Measurements from ENCODE around the gene CNTNAP5.

The CNTNAP5 gene

DNA sequence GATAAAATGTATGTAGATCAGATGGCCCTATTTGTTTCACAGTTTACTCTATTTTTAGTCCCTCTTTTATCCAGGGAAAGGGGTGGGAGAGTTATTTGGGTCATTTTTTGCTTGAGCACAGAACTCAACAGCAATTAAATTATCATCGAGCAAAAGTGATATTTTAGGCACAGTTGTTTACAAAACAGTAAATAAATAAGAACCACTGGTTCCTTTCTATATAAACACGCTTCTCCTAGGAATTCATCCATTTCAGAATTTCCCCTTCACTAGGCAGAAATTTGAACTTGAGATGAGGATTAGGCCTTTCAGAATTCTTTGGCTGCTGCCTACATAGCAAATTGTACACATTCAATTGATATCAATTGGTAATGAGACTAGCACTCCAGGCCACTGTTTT is 812.4 kb downstream of the CNTNAP5 start:
- DNase-seq = no peak

DNA sequence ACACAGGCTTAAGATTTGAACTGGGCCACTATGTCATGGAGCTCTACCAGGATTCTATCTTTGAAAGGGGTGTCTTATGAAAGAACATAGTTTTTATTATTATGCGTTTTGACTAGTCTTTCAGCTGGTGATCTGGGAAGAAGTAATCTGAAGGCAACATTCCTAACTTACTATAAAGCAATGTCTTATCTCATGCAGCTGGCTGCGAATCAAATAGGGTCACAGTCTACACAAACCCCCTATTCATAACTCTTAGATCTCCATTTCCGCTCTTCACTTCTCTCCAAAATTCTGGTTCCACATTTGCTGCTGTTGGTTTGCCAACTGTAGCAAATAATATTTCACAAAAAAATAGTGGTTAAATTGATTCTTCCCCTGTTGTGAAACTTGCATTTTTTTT is 813.3 kb downstream of the CNTNAP5 start:
- DNase-seq = no peak

DNA sequence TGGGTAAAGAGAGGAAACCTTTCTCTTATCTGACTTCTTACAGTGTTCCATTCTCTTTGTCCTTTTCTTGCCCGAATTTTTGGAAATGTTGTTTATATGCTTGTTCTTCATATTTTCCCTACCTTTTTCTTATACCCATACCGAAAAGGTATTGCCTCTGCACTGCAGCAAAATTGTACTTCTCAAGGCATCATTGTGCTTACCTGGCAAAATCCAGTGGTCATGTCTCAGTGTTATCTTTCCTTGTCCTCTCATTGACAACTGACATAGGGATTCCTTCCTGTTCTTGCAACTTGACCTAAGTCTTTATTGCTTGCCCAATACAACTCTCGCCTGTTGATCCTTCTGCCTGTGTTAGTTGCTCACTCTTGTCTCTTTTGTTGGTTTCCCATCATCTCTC is 842.2 kb downstream of the CNTNAP5 start:
- no peak for DNase-seq

DNA sequence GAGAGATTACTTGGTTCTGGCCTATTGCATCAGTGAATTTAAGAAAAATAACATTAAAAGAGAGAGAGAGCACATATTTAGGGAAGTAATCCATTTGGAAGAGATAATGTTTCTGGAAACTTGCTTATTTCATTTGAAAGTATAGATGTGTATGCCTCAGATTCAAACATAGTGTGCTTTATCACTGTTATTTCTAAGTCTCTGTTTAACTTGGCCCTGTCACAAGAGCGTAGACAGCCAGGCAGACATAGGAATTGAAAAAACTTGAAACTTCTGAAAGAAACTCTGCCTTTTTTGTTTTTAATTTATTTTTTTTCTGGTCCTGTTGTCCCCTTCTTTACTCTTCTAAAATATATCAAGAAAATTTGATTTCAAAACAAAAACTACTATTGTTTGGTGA is 849.1 kb downstream of the CNTNAP5 start:
- DNase-seq = no peak

DNA sequence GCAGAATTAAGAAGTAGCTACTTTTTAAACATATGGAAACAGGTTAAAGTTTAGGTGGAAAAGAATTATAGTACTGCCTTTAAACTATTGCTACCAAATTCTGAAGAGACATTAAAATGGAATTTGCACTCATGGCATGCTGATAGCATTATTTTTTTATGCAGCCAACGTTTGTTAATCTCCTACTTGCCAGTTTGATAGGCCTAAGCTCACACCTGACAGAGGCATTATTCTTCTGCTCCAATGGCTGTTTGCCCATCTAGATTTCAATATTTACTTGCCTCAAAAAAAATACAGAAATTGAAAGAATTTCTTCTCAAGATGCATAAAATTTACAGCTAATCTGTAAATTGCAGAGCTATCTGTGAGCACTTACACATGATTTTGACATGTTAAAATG is 849.6 kb downstream of the CNTNAP5 start:
- DNase-seq = no peak

DNA sequence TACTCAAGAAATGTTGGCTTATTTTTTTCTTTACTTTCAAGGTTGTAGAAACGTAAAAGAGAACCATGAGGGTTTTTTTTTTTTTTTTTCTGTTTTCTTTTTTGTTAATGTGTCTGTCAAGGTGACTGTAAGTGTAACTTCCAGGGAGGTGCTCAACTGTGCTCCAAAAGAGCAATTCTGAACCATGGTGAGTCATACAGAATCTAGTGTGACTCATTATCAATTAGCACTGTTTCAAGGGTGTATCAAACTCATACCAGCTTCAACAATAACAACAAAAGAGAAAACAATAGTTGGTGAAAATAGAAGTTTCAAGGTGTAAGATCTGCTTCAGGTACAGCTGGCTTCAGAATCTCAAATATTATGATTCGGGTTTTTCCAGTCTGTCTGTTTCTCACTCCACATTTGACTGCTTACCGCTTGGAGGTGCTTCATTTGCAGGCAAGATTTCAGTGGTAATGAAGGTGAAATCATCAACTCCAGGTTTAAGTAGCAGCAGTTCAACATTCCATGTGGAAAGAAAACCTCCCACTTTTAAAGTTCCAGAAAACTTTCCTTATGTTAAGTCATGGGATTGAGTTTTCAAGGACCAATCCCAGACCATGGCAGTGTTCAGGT is 850.6 kb downstream of the CNTNAP5 start:
- no peak for DNase-seq

DNA sequence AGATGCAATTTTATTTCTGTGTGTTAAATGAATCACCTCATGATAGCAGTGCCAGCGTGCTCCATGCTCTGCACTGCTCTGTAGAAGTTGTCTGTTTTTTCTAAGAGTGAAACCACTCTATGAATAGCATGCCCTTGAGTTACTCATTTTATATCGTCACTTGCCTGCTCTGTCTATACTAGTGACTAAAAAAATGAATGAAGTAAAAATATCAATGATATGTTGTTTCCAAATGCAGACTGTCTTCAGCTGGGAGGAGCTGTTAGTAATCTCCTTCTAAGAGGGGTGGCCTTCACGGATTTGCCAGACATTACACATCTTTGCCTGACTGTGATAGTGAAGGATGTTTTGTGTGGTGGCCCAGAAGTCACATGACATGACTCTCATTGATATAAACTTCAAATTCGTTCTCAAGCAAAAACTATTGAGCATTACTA is 852.1 kb downstream of the CNTNAP5 start:
- no peak for DNase-seq

DNA sequence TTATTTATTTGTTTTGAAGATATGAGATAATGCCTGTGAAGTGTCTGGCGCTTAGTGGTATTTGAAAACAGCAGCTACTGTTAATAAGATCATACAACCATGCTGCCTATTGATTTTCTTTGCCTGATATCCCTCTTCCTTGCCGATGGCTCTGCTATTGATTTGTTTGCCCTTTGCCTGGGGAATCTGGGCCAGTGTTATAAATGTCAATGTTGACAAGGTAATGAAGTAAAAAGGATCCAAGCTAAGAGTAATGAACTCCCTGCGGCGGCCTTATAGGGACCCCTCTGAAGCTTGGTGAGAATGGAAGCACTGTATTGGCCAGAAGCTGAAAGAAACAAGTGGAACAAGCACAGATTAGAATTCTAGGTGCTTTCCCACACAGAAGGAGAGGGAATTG is 854.6 kb downstream of the CNTNAP5 start:
- no peak for DNase-seq

DNA sequence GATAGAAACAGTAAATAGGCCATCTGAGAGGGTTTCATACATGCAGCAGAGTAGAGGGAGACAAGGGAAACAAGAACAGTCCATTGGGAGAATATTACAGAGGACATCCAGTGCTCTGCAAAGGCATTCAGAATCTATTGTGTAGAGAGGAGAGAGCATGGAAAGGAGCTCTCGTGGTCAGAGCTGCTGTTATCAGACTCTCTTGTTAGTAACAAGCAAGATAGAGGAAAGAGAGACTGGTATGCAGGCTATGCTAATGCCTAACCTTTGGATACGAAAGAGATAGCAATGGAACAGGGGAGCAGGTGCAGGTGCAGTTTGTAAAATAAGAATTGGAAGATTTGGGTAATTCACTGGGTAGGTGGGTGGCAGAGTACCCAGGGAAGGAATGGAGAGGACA is 855.9 kb downstream of the CNTNAP5 start:
- no peak for DNase-seq

DNA sequence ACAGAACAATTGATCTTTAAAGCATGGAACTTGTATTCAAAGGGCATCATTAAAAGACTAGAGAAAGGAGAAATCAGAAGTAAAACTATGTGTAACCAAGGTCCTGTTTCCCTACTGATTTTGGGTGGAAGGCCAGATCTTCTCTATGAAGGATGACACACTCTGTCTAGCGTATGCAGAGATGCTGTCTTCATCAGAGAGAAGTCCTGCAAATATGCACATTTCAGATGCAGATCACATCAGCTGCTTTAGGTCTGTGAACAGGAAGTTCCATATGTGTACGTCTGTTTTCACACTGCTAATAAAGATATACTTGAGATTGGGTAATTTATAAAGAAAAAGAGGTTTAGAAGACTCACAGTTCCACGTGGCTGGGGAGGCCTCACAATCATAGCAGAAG is 857.3 kb downstream of the CNTNAP5 start:
- no peak for DNase-seq

DNA sequence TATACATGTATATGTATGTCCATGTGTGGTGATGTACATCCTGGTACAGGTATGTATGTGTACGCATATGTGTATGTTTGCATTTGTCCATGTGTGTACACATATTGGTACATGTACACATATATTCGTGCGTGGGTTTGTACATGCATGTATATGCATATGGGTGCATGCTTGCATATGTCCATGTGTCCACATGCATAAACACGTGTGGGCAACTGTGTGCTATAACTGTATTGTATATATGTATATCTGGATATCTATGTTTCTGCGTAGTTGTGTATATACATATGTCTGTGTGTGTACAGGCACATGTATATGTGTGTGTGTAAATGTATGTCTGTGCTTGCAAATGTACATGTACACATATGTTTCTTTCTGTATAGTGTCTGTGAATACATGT is 858.5 kb downstream of the CNTNAP5 start:
- DNase-seq = no peak

DNA sequence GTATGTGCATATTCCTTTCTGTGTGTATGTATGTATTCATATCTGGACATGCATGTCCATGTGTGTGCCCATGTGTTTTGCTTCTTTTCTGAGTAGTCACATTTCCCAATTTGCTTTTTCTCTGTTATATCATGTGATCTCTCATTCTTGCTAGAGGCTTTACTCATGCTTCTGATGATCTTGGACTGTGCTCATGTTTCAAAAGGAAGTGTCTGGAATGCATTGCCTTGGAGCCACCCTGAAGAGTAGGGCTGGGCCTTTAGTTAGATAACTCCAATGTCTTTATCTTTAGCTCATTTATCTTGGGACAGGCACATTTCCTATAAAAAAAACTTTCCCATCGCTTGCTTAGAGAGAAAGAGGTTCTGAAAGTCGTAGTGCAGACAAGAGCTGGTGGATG is 859.2 kb downstream of the CNTNAP5 start:
- DNase-seq = no peak

DNA sequence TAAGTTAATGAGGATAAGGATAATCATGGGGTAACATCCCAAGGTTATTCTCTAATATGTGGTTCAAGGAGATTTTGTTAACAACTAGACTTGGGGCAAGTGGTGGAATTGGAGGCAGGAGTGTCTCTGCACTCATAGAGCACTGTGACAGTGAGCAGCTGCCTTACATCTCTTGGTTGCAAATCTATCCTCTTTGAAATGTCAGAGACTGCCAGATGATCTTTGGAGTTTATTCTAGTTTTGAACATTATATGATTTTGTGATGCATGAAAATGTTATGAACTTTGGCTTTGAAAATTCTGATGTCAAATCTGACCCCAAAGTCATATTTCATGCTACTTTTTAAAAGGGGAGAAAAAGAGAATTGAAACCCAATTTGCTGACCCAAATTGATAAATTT is 861.1 kb downstream of the CNTNAP5 start:
- no peak for DNase-seq

DNA sequence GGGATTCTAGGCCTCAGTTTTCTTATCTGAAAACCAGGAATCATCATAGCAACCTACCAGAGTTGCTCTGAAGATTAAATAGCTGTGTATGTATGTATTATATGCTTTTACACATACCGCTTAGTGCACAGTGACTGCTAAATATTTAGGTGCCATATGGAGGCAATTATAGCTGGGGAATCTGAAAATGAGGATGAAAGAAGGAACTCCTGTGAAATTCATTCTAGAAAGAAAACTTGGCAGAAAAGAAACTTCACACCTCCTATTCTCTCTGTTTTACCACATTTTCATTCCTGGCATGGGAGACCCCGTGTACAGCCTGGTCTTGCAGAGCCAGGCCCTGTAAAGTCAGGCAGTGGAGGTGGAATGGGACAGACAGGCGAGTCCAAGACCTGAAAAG is 862.4 kb downstream of the CNTNAP5 start:
- DNase-seq = no peak

DNA sequence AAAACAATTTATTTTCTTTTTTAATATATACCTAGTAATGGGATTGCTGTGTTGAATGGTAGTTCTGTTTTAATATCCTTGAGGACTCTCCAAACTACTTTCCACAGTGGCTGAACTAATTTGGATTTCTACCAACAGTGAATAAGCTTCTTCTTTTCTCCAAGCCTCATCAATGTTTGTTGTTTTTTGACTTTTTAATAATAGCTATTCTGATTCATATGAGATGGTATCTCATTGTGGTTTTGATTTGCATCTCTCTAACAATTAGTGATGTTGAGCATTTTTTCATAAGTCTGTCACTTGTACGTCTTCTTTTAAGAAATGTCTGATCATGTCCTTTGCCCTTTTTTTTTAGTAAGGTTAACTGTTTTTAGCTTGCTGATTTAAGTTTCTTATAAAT is 863.3 kb downstream of the CNTNAP5 start:
- no peak for DNase-seq

DNA sequence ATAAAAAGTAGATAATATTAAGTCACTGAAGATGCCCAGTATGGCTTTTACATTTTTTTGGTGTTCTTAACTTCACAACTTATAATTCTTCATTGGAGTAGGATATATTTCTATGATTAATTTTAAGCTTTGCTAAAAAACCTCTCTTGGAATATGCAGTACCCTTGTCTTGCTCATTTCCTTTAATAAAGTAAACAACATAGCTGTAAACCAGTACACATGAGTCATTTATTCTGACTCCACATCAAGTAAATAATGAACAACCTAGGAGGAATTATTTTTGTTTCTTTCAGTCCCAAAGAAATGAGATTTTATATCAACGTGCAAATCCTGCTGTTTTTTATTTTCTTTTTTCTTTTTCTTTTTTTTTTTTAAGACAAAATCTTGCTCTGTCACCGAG is 869.1 kb downstream of the CNTNAP5 start:
- DNase-seq = no peak

DNA sequence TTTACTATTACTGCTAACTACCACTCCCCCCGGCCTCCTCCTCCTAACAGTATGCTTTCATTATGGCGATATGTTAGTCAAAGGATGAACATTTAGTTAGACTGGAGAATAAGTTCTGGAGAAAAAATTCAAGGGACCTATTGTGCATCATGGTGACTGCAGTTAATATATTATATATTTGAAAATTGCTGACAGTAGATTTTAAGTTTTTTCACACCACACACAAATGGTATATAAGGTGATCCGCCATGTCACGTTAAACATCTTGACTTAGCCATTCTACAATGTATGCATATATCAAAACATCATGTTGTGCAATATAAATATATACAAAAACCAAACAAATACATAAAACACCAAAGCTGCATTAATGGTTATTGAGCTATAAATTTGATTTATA is 873.7 kb downstream of the CNTNAP5 start:
- no peak for DNase-seq

DNA sequence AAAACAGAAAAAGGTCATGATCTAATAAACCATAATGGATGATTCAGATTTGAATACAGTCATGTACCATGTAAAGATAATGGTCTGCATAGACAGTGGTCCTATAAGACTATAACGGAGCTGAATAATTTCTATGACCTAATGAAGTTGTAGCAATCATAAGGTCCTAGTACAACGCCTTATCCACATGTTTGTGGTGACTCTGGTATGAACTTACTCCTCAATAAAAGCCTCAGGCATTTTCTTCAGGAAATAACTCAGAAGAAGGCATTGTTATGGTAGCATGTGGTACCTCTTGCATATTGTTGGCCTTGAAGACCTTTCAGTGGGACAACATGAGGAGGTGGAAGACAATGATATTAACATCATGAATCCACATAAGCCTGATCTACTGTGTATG is 883.3 kb downstream of the CNTNAP5 start:
- DNase-seq = no peak

DNA sequence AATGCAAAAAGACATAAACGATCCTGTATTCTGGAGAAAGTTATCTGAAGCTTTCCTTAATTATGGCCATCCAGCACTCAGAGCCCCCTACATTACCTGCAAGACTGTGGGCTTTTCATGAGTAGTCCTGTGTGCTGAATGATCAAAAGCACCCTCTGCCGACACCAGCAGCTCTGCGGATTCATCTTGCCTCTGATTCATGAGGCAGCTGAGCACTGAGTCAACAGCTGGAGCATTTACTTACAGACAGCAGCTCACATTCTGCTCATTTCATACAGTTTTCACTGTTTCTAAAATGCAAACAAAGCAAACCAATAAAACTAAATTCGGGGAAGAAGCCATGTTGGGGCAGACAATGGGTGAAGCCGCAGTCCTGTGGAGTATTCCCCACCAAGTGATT is 886.5 kb downstream of the CNTNAP5 start:
- DNase-seq = no peak

DNA sequence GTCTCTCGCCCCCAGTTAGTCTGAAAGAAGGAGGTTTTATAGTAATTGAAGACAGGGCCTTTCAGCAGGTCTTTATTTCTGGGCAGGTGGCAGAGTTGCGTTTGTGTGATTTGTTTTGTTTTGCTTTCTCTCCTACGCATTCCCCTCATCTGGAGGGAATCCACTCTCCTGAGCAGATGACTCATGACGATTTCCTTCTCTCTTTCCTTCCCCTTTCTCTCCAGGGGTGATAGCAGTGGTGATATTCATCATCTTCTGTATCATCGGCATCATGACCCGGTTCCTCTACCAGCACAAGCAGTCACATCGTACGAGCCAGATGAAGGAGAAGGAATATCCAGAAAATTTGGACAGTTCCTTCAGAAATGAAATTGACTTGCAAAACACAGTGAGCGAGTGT is 888.8 kb downstream of the CNTNAP5 start:
- DNase-seq = no peak

DNA sequence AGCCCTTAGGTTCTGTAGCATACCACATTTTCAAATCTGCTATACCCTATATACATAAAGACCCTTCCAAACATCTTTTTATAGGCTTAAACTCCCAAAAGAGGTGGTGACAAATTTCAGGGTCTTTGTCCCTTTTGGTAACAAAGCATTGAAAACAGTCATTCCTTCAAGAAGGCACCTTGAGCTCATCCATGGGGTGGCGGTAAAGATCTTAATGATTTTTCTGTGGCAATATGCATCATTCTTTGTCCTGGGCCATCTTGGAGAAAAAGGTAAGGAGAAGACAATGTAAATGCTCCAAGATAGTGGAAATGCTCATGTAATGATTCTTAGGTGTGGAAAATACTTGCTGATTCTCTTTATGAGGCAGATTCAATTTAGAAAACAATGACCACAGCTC is 890.5 kb downstream of the CNTNAP5 start:
- DNase-seq = no peak

DNA sequence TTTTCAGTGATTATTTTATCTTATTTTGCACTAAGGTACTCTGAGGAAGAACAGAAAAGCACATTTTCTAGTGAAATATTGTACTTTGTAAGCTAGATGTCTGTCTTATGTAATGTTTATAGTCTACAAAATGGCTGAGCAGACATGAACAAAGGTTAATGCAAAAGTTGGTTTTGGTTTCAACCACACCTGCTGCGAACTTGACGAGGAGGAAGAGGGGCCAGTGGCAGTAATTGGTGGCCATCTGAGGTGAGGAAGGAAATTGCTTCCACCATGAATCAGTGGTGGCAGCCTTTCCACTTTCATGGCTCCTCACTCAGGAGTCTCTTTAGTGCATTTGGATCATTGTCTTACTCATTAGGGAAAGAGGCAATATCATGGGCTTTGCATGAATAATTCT is 894.2 kb downstream of the CNTNAP5 start:
- no peak for DNase-seq

DNA sequence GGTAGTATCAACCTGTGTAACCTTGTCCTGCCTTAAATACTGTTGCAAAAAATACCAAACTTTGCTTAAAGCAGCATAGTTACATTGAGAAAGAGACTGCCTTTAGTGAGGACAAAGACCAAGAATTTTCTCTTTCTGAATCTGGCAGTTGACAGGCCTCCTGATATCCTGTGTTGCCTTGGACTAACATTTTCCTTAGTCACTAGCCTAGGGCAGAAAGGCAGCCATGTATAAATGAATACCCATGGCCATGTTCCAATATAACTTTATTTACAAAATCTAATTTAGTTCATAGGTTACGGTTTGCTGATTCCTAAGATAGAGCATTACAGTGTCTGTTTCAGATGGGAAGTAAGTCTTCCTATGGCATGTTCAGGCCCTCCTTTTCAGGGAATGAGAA is 895.4 kb downstream of the CNTNAP5 start:
- no peak for DNase-seq

DNA sequence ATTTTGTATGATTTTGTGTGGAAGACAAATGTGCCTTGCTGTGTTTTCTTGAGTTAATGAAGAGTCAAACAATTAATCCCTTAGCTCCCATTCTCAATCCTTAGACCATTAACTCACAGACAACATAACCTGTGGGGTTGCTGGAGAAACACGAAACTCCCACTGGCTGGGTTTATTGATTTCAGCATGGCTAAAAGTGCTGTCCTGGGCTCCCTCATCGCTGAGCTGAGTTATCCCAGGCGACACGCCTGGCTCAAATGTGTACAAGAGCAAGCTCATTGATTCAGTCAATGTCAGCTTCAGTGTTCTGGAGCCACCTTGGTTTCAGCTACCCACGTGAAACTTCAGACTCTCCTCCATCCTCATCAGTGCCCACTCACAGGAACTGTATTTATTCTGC is 896.1 kb downstream of the CNTNAP5 start:
- DNase-seq = no peak

DNA sequence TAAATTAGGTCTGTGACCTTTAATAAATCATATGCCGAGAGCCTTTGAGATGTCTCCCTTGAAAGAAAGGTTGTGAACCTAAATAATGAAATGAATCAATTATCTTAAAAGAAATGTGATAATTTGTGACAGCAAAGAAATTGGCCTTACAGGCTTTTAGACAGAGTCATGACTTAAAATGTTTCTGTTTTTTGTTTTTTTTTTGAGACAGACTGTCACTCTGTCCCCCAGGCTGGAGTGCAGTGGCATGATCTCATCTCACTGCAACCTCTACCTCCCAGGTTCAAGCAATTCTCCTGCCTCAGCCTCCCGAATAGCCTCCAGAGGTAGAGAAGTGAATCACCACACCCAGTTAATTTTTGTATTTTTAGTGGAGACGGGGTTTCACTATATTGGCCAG is 898.0 kb downstream of the CNTNAP5 start:
- no peak for DNase-seq

DNA sequence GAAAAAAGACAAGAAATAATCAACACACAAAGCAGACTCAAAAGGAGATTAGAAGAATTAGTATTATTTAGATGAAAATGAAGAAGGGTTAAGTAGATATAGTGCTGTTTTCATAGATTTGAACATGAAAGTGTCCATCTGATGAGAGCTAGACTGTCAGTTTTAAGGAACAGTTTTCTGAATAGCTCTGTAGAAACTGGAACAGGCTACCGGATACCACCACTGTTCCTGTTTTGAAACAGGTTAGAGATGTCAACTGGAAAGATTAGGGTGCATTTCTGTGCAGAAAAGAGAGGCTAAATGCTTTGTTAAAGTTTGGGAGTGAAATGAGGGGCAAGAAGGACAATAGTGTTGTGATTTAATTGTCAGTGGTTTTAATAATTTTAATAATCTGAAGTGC is 908.8 kb downstream of the CNTNAP5 start:
- no peak for DNase-seq

All from CD4-positive, alpha-beta T cell treated with Interleukin-4 for 1 hour (primary cell).